Activated CD4-positive, alpha-beta T cell treated with anti-CD3 and anti-CD28 coated beads, Interleukin-2, amount 50 U/mL, for 16 hours (primary cell): ENCODE data around the gene MAGED1.
"Not testable (repeated sequence)": the region's sequence is repeated elsewhere in the genome, so short reads cannot be mapped to it uniquely, and the experiment has no call there.

Source experiments
- DNase-seq: peaks from one replicate; pipeline ENCODE4 v3.0.0-alpha.2; 2020

The MAGED1 gene

GRCh38 chrX:51896626-51897025, 3.2 kb downstream of the MAGED1 start:
- DNase-seq, result no peak

- no peak for DNase-seq
These were observed 6.3 kb downstream of the MAGED1 start for GRCh38 chrX:51899741-51900140.

GRCh38 chrX:51902510-51903050, 9.2 kb downstream of the MAGED1 start:
- DNase-seq, result no peak

GRCh38 chrX:51905152-51905551, 11.7 kb downstream of the MAGED1 start:
- DNase-seq, result not testable (repeated sequence)

- DNase-seq, result no peak
These were observed 12.3 kb downstream of the MAGED1 start for GRCh38 chrX:51905711-51906110.

DNA sequence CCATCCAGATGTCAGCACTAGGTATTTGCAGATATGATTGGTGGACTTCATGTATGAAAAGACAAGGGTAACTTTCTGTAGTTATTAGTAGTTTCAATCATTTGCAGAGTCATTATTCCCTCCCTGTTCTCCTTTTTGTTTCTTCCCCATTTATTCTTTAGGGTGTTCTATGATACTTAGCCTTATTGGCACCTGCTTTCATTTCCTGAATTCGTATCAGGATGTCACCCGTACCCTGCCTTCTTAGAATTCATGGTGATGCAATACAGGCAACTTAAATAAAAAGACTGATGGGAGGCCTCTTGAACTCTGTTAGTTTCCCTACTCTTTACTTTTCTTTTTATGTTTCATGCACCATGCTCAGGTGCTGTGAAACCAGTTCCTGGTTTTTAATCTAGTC, 24.2 kb downstream of the MAGED1 start:
- DNase-seq, result no peak

- no peak for DNase-seq
These were observed 29.1 kb downstream of the MAGED1 start for GRCh38 chrX:51922561-51922960.

DNA sequence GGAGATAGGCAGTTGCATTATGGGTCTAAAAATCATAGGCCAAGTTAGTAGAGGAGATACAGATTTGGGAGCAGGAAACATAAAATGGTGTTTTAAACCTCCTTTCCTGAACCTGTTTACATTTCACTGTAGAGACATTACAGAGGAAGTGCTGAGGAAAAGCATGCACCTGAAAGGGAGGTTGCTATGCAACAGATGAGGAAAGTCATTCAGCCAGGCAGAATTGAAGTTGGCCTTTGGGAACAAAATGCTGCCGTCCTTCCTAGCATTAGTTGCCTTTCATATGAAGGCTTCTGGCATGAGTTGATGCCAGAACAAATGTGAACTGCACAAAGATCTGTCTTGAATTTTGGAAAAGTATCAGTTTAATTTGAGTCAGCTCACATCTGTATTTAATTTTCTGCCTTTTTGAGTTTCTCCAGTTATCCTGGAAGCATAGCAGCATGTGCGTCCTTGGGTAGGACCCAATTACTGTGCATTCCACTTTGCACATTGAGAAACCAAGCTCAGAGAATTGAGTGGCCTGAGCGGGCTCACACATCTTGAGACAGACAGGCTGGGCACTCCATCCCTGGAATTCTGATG, 38.2 kb downstream of the MAGED1 start:
- DNase-seq, result no peak
